ENCODE data around the gene CHD9. TPM values are rescaled to one million over a fixed set of nuclear protein-coding genes. Genes with fewer than 3 reads are reported as not detected.

Gene CHD9
- total and polyA plus RNA-seq, 3 donors from 2014 or later = 10.4 to 67.3 (median 57.5) TPM

- no peaks in the 10 kb centered on the region for H3K27me3 ChIP-seq
- WGBS, 2 donors = 26 to 47% methylated on average over 2 of the region's 2 CpGs
- H3K27ac ChIP-seq = peak overlapping the region in 1 of 2 donors; percentile 88
- peaks cover 9% of the 10 kb centered on the region for H3K4me1 ChIP-seq
- intact Hi-C loops (cut with DNase I; ENCODE audit: low total_unique reads) = no loop called here
- H3K9me3 ChIP-seq = no peaks in the 10 kb centered on the region
- peak overlapping the region in 1 of 2 donors; percentile 54 for H3K4me3 ChIP-seq
- no peak for TF ChIP-seq CTCF (IDR thresholded peaks at IDR 0.05)
- no peak for TF ChIP-seq POLR2A (IDR thresholded peaks at IDR 0.05)
- DNase-seq = no peak
- no peaks in the 10 kb centered on the region for H3K36me3 ChIP-seq (ENCODE audit: low read depth, missing control alignments)
These were observed 155.1 kb downstream of the CHD9 start for GRCh38 chr16:53209877-53210276.

DNA sequence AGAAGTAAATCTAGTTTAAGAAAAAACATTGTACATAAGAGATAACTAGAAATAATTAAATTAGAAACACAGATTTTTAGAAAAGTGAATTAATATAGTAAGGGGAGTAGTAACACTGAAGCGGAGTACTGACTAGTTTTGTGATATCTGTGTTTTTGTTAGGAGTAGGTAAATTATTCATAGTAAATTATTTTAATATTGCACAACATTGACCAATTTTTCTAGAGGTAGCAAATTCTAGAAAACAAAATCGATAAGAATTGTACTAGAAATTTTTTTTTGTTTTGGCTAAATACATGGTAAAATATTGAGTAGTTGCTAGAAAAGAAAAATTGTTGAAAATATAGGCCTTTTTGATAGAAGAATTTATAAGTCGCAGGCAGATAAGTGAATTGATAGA, 156.5 kb downstream of the CHD9 start:
- no peak for TF ChIP-seq POLR2A (IDR thresholded peaks at IDR 0.05)
- TF ChIP-seq CTCF (IDR thresholded peaks at IDR 0.05) = no peak
- intact Hi-C loops (cut with DNase I; ENCODE audit: low total_unique reads) = no loop called here
- no peak for DNase-seq
- Histone ChIP-seq H3K27ac (no peak overlapping the region), H3K4me3 (no peak overlapping the region), H3K4me1 (peaks cover 9% of the 10 kb centered on the region), H3K36me3 (ENCODE audit: low read depth, missing control alignments) (no peaks in the 10 kb centered on the region), H3K9me3 (no peaks in the 10 kb centered on the region), H3K27me3 (no peaks in the 10 kb centered on the region)
- 81 to 84% methylated on average over 3 of the region's 3 CpGs for WGBS, 2 donors

DNA sequence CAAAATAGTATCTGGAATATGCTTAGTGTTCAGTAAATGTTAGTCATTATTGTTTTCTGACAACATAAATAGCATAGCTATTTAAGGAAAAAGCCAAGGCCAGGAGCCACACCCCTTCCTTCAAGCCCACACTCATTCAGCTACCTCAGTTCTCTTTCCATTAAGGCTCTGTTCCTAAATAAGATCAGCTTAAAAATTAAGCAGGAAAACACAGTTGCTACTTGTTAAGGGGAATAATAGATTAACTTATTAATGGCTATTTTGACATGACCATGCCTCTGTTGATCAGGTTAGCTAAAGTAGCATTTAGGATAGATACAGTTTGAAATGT, 158.1 kb downstream of the CHD9 start:
- Histone ChIP-seq H3K4me1 (peaks cover 9% of the 10 kb centered on the region), H3K27me3 (no peaks in the 10 kb centered on the region), H3K4me3 (no peak overlapping the region), H3K9me3 (no peaks in the 10 kb centered on the region), H3K36me3 (ENCODE audit: low read depth, missing control alignments) (no peaks in the 10 kb centered on the region), H3K27ac (no peak overlapping the region)
- intact Hi-C loops (cut with DNase I; ENCODE audit: low total_unique reads) = no loop called here
- no peak for DNase-seq
- TF ChIP-seq POLR2A (IDR thresholded peaks at IDR 0.05) (no peak), CTCF (IDR thresholded peaks at IDR 0.05) (no peak)

- TF ChIP-seq POLR2A (IDR thresholded peaks at IDR 0.05) (no peak), CTCF (IDR thresholded peaks at IDR 0.05) (no peak)
- intact Hi-C loops (cut with DNase I; ENCODE audit: low total_unique reads) = no loop called here
- 76 to 83% methylated on average over 2 of the region's 2 CpGs for WGBS, 2 donors
- H3K27ac ChIP-seq = no peak overlapping the region
- no peak for DNase-seq
- no peaks in the 10 kb centered on the region for H3K27me3 ChIP-seq
- no peaks in the 10 kb centered on the region for H3K9me3 ChIP-seq
- H3K36me3 ChIP-seq (ENCODE audit: low read depth, missing control alignments) = no peaks in the 10 kb centered on the region
- no peak overlapping the region for H3K4me3 ChIP-seq
- H3K4me1 ChIP-seq = peaks cover 9% of the 10 kb centered on the region
These were observed 158.8 kb downstream of the CHD9 start for GRCh38 chr16:53213542-53213941.

DNA sequence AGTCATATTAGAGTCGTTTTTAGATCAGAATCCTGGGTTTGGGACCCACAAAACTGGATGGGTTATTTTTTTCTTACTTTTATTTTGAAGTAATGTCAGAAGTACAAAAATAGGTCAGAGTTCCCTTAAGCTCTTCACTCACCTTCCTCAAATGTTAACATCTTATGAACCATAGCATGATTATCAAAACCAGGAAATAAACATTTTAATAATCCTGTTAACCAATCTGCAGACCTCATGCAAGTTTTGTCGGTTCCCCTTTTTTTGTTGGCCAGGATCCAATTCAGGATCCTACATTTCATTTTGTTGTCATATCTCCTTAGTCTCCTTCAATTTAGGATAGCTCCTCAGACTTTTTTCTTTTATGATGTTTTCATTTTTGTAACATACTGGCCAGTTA, 162.0 kb downstream of the CHD9 start:
- Histone ChIP-seq H3K27me3 (no peaks in the 10 kb centered on the region), H3K27ac (no peak overlapping the region), H3K36me3 (ENCODE audit: low read depth, missing control alignments) (no peaks in the 10 kb centered on the region), H3K4me3 (no peak overlapping the region), H3K4me1 (peaks cover 24% of the 10 kb centered on the region), H3K9me3 (no peaks in the 10 kb centered on the region)
- no peak for TF ChIP-seq POLR2A (IDR thresholded peaks at IDR 0.05)
- no peak for TF ChIP-seq CTCF (IDR thresholded peaks at IDR 0.05)
- no peak for DNase-seq
- 47 to 54% methylated on average over 2 of the region's 2 CpGs for WGBS, 2 donors
- intact Hi-C loops (cut with DNase I; ENCODE audit: low total_unique reads) = no loop called here
